Parathyroid adenoma (tissue), 2 donors: ENCODE measurements around the gene ANKRD33B.

Experiments
- H2AFZ ChIP-seq: fragments of 300-600 bp; sonication (generic); one replicate; pipeline ENCODE4 v1.7.0; 2017; ENCODE audit warnings: antibody characterized with exemption, mild to moderate bottlenecking
- H3K27ac ChIP-seq: fragments of 300-600 bp; sonication (generic); one replicate; pipeline ENCODE4 v1.7.0; 2017
- H3K27me3 ChIP-seq: fragments of 300-600 bp; sonication (generic); one replicate; pipeline ENCODE4 v1.7.0; 2017; ENCODE audit warnings: low read length; ENCODE audit not compliant: control insufficient read depth, insufficient read depth
- H3K36me3 ChIP-seq: fragments of 300-600 bp; sonication (generic); one replicate; pipeline ENCODE4 v1.7.0; 2017; ENCODE audit warnings: low read length; ENCODE audit not compliant: control insufficient read depth, insufficient read depth
- H3K4me1 ChIP-seq: fragments of 300-600 bp; sonication (generic); one replicate; pipeline ENCODE4 v1.7.0; 2017; ENCODE audit warnings: control low read depth
- H3K4me2 ChIP-seq: fragments of 300-600 bp; sonication (generic); one replicate; pipeline ENCODE4 v1.7.0; 2017; ENCODE audit warnings: low read length
- H3K4me3 ChIP-seq: fragments of 300-600 bp; sonication (generic); one replicate; pipeline ENCODE4 v1.7.0; 2017; ENCODE audit warnings: low read depth, low read length
- H3K79me2 ChIP-seq: fragments of 300-600 bp; sonication (generic); one replicate; pipeline ENCODE4 v1.7.0; 2017; ENCODE audit warnings: control low read depth
- H3K9ac ChIP-seq: fragments of 300-600 bp; sonication (generic); one replicate; pipeline ENCODE4 v1.7.0; 2017; ENCODE audit warnings: mild to moderate bottlenecking
- H3K9me3 ChIP-seq: fragments of 300-600 bp; sonication (generic); one replicate; pipeline ENCODE4 v1.7.0; 2017; ENCODE audit warnings: low read length; ENCODE audit not compliant: control insufficient read depth
- CTCF ChIP-seq: fragments of 300-600 bp; sonication (generic); IDR thresholded peaks from one replicate; pipeline ENCODE4 v1.7.0; 2017; ENCODE audit warnings: antibody characterized with exemption, mild to moderate bottlenecking
- donor health status: primary hyperparathyroidism.

The ANKRD33B gene

GRCh38 chr5:10611290-10611689, 47.4 kb downstream of the ANKRD33B start:
- H3K4me2 ChIP-seq, result no peak overlapping the region
- no peaks in the 10 kb centered on the region for H3K27me3 ChIP-seq
- no peak overlapping the region for H3K27ac ChIP-seq
- H3K79me2 ChIP-seq, result no peaks in the 10 kb centered on the region
- no peak overlapping the region for H2AFZ ChIP-seq
- H3K9ac ChIP-seq, result no peak overlapping the region
- H3K9me3 ChIP-seq, result no peaks in the 10 kb centered on the region
- no peaks in the 10 kb centered on the region for H3K4me1 ChIP-seq
- TF ChIP-seq CTCF, result no peak
- H3K36me3 ChIP-seq, result no peaks in the 10 kb centered on the region
- no peak overlapping the region for H3K4me3 ChIP-seq

- no peak overlapping the region for H2AFZ ChIP-seq
- no peaks in the 10 kb centered on the region for H3K36me3 ChIP-seq
- no peak overlapping the region for H3K4me3 ChIP-seq
- TF ChIP-seq CTCF, result no peak
- no peak overlapping the region for H3K9ac ChIP-seq
- no peaks in the 10 kb centered on the region for H3K79me2 ChIP-seq
- no peaks in the 10 kb centered on the region for H3K9me3 ChIP-seq
- H3K27me3 ChIP-seq, result no peaks in the 10 kb centered on the region
- H3K4me2 ChIP-seq, result no peak overlapping the region
- H3K27ac ChIP-seq, result no peak overlapping the region
- H3K4me1 ChIP-seq, result no peaks in the 10 kb centered on the region
These were observed 48.4 kb downstream of the ANKRD33B start for GRCh38 chr5:10612251-10612650.

- no peak overlapping the region for H3K4me3 ChIP-seq
- H3K9ac ChIP-seq, result no peak overlapping the region
- H3K4me1 ChIP-seq, result no peaks in the 10 kb centered on the region
- no peak overlapping the region for H2AFZ ChIP-seq
- no peak overlapping the region for H3K27ac ChIP-seq
- no peaks in the 10 kb centered on the region for H3K79me2 ChIP-seq
- no peaks in the 10 kb centered on the region for H3K36me3 ChIP-seq
- no peaks in the 10 kb centered on the region for H3K9me3 ChIP-seq
- no peak for TF ChIP-seq CTCF
- H3K4me2 ChIP-seq, result no peak overlapping the region
- H3K27me3 ChIP-seq, result no peaks in the 10 kb centered on the region
These were observed 51.8 kb downstream of the ANKRD33B start for GRCh38 chr5:10615693-10616092.

- H3K36me3 ChIP-seq, result no peaks in the 10 kb centered on the region
- no peaks in the 10 kb centered on the region for H3K79me2 ChIP-seq
- no peak overlapping the region for H3K9ac ChIP-seq
- H3K27me3 ChIP-seq, result no peaks in the 10 kb centered on the region
- H2AFZ ChIP-seq, result no peak overlapping the region
- no peak for TF ChIP-seq CTCF
- H3K27ac ChIP-seq, result no peak overlapping the region
- H3K4me3 ChIP-seq, result no peak overlapping the region
- H3K4me2 ChIP-seq, result no peak overlapping the region
- H3K9me3 ChIP-seq, result no peaks in the 10 kb centered on the region
- no peaks in the 10 kb centered on the region for H3K4me1 ChIP-seq
These were observed 53.2 kb downstream of the ANKRD33B start for GRCh38 chr5:10617103-10617502.

- H3K36me3 ChIP-seq, result no peaks in the 10 kb centered on the region
- no peak overlapping the region for H3K4me2 ChIP-seq
- no peak for TF ChIP-seq CTCF
- H3K4me1 ChIP-seq, result no peaks in the 10 kb centered on the region
- no peaks in the 10 kb centered on the region for H3K79me2 ChIP-seq
- no peak overlapping the region for H3K27ac ChIP-seq
- H3K27me3 ChIP-seq, result no peaks in the 10 kb centered on the region
- no peak overlapping the region for H3K9ac ChIP-seq
- no peak overlapping the region for H3K4me3 ChIP-seq
- H3K9me3 ChIP-seq, result no peaks in the 10 kb centered on the region
- H2AFZ ChIP-seq, result no peak overlapping the region
These were observed 54.4 kb downstream of the ANKRD33B start for GRCh38 chr5:10618311-10618710.
